GM20000 (cell line): ENCODE results near the gene EIF1B.

Source experiments
- DNase-seq: peaks from one replicate; pipeline ENCODE4 v3.0.0; 2012; ENCODE audit warnings: low spot score
- TF ChIP-seq, protein P1 (sequence below): IDR thresholded peaks from 2 replicates; pipeline ENCODE4 v1.5.1; 2012; ENCODE audit warnings: mild to moderate bottlenecking, control low read depth; ENCODE audit errors: extremely low read depth, missing control alignments

EIF1B gene

DNA sequence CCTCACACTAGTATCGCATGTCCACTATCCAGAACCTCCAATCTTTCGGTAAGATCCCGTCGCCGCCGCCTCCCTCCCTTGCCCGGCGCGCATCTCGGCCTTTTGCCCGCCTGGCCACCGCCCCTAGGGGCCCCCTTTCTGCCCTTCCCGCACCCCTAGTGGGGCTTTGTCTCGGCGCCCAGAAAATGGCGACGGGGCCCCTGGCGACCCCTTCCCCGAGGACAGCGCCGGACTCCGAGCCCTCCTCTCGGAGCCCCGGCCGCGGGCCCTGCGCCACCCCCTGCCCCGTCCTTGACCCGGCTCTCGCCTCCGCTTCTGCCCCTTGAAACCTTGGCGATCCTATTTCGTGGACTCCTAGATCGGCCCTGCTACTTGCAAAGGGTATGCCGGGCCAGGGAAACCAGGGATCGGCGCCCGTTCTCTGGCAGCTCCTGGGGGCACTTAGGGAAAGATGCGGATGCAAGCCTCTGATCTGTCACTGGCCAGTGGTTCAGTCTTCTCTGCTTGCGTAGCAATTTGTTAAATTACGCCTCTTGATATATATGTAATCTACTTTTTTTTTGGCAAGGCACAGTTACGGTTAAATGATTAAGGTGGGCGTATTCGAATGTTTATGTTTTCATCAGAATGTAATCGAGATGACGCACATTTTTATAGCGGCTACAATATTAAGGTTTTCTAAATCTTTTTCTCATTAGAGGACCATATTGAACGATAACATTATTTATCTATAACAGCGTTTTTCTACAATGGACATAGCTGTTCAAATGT, 603 bp downstream of the EIF1B start:
- TF ChIP-seq, protein P1, sequence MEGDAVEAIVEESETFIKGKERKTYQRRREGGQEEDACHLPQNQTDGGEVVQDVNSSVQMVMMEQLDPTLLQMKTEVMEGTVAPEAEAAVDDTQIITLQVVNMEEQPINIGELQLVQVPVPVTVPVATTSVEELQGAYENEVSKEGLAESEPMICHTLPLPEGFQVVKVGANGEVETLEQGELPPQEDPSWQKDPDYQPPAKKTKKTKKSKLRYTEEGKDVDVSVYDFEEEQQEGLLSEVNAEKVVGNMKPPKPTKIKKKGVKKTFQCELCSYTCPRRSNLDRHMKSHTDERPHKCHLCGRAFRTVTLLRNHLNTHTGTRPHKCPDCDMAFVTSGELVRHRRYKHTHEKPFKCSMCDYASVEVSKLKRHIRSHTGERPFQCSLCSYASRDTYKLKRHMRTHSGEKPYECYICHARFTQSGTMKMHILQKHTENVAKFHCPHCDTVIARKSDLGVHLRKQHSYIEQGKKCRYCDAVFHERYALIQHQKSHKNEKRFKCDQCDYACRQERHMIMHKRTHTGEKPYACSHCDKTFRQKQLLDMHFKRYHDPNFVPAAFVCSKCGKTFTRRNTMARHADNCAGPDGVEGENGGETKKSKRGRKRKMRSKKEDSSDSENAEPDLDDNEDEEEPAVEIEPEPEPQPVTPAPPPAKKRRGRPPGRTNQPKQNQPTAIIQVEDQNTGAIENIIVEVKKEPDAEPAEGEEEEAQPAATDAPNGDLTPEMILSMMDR = no peak
- no peak for DNase-seq

DNA sequence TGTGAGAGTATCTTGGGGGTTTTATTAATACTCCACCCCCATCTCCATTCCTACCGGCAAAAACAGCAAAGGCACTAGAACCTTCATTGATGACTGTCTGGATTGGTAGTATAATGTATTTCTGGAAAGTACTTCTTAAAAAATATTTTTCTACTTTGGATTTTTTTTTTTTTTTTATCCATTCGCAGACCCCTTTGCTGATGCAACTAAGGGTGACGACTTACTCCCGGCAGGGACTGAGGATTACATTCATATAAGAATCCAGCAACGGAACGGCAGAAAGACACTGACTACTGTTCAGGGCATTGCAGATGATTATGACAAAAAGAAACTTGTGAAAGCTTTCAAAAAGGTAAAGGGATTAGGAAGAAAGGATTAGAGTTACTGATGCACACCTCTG, 1.2 kb downstream of the EIF1B start:
- DNase-seq = no peak
- TF ChIP-seq, protein P1 = no peak

DNA sequence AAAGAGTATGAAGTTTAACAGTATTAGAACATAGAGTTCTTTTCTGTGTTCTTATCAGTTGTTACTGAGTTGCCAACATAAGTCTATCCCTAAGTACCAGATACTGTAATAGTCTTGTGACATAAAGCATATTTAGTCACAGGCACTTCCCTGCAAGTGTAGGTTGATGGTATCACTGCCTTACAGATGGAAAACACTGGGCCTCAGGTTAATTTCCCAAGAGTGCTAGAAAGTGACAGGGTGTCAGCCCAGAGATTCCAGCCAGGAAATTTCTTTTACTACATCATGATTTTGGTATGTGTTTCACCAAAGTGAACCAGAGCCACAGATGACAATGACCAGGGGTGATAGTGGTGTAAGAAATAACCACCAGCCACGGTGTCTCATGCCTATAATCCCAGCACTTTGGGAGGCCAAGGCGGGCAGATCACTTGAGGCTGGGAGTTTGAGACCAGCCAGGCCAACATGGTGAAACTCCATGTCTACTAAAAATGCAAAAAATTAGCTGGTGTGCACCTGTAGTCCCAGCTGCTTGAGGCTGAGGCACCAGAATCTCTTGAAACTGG, 3.2 kb downstream of the EIF1B start:
- DNase-seq = no peak

DNA sequence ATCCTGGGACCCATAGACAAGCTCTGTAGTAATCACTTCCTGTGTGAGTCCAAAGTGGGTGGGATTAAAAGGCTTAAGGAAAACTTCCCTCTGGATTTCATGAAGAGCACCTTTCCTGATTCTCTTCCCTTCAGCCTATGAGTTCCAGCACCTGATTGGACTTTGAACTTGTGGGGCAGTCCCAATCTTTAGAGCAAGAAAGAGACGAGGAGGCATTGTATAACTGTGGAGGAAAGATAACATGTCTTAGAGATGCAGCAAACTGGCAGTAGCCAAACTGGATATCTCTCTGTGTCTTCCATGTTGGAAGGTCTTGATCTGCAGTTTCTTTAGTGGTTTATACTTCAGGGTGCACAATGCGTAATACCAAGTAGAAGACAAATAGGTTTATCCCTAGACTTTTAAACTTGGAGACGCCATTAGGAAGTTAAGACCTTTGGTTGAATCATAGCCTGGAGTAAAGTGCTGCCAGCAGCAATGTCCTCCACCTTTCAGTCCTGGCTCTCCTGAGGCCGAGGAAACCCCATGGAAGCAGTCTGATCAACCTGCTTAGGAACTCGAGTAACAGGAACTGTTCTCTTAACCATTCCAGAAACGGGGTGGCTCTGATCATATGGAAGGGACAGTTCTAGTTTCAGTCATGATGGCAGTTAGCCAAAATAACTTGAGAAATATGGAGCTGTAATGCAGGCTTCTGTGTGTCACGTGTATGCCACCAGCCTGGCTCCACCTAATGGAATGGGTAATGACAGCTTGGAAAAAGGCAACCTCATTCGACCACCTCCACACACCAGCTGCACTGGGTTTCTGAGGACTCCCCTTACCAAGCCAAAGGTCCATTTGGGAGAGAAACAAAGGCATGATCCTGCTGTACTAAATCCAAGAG, 4.7 kb downstream of the EIF1B start:
- TF ChIP-seq, protein P1 = no peak
- DNase-seq = no peak

More for the DNA sequence above, 3.2 kb downstream of the EIF1B start:
- TF ChIP-seq, protein P1 = no peak

DNA sequence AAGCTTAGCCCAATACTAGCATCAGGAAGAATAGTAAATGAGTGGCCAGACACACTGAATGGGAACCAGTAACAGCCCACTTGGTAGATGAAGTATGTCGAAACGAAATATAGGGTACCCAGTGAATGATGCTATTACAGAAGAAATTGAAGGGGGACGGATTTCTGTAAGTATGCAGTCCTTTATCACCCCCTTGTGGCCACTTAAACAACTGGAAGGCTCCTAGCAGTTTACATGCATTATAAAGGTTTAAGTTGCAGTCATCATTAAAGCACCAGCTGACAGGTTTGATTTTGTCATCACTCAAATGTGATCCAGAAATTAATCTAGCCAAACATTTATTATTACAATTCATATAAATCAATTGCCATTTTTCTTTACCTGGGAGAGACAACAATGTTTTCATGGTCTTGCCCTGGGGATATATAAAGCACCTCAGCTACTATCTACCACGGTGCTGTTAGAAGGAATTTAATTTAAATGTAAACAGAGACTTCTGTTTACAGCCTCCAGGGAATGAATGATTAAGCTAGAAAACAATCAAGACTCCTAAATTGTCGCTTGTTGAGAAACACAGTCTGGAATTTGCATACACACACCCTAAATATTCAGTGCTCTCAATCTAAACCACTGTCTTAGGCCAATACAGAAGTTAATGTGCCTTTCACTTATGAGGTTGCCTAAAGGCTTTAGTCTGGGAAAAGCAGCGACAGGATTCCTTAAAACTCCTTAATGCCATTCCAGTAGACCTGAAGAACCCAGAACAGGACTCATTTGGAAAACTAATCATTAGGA, 7.8 kb downstream of the EIF1B start:
- peak; percentile 51 for DNase-seq
- TF ChIP-seq, protein P1 = peak; percentile 53

DNA sequence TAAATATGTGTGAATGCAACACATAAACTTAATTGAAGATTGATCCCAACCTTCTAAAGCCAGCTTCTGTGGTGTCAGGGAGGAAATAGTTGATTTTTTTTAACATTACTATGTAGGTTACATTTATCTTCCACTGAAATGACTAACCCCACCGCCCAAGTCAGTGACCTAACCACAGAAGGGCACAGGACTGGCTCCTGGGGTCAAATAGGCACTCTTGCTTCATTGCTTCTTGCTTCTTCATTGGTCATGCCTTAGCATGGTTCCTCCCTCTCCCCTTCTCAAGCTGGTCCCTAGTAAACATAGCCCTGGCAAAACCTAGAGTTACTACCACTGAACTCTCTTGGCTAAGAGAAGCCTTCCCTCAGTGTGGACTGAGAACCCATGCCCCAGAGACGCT, 12.3 kb downstream of the EIF1B start:
- DNase-seq = no peak
- TF ChIP-seq, protein P1 = no peak
